Measurements from ENCODE around the gene GPR137. TPM values are rescaled to one million over a fixed set of nuclear protein-coding genes. Genes with fewer than 3 reads are reported as not detected.

The GPR137 gene
- total and polyA plus RNA-seq, 2 experiments from 2014 or later = 16.3 to 32.5 TPM

DNA sequence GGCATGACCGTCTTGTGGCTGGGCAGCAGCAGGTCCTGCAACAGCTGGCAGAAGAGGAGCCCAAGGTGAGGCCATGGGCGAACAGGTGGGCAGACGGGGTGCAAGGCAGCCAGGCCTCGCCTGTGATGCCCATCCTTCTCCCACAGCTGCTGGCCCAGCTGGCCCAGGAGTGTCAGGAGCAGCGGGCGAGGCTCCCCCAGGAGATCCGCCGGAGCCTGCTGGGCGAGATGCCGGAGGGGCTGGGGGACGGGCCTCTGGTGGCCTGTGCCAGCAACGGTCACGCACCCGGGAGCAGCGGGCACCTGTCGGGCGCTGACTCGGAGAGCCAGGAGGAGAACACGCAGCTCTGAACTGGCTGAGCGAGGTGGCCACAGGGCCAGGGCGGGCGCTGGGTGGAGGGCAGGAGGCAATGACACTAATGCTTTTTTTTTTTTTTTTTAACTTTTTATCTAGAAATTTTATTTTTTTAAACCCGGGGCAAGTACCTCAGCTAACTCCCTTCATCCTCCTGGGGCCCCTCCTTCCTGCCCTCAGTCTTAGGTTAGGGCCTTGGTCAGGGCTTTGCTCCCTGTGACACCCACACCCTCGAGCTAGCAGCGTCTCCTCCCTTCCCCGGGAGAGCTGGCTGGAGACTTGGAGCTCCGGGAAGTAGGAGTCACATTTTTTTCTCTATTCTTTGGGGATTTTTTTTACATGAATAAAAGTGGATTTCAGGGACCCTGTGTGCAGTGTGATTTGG, 18.3 kb upstream of the GPR137 start:
- TF ChIP-seq POLR2AphosphoS5 (IDR thresholded peaks at IDR 0.05; ENCODE audit: low read depth) (no peak), STAT1 (IDR thresholded peaks at IDR 0.05; ENCODE audit: unreplicated experiment) (no peak), JUNB (IDR thresholded peaks at IDR 0.05; ENCODE audit: unreplicated experiment) (no peak), EZH2phosphoT487 (IDR thresholded peaks at IDR 0.05; ENCODE audit: unreplicated experiment) (no peak), CREB1 (CRISPR knock-in tag; IDR thresholded peaks at IDR 0.05; ENCODE audit: low read depth) (no peak), EZH2 (IDR thresholded peaks at IDR 0.05; ENCODE audit: low read depth, unreplicated experiment) (no peak), ZNF114 (CRISPR knock-in tag; IDR thresholded peaks at IDR 0.05) (no peak), ZNF331 (CRISPR knock-in tag; IDR thresholded peaks at IDR 0.05; ENCODE audit: low read depth) (no peak)
- TF ChIP-seq, protein P1, sequence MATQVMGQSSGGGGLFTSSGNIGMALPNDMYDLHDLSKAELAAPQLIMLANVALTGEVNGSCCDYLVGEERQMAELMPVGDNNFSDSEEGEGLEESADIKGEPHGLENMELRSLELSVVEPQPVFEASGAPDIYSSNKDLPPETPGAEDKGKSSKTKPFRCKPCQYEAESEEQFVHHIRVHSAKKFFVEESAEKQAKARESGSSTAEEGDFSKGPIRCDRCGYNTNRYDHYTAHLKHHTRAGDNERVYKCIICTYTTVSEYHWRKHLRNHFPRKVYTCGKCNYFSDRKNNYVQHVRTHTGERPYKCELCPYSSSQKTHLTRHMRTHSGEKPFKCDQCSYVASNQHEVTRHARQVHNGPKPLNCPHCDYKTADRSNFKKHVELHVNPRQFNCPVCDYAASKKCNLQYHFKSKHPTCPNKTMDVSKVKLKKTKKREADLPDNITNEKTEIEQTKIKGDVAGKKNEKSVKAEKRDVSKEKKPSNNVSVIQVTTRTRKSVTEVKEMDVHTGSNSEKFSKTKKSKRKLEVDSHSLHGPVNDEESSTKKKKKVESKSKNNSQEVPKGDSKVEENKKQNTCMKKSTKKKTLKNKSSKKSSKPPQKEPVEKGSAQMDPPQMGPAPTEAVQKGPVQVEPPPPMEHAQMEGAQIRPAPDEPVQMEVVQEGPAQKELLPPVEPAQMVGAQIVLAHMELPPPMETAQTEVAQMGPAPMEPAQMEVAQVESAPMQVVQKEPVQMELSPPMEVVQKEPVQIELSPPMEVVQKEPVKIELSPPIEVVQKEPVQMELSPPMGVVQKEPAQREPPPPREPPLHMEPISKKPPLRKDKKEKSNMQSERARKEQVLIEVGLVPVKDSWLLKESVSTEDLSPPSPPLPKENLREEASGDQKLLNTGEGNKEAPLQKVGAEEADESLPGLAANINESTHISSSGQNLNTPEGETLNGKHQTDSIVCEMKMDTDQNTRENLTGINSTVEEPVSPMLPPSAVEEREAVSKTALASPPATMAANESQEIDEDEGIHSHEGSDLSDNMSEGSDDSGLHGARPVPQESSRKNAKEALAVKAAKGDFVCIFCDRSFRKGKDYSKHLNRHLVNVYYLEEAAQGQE (IDR thresholded peaks at IDR 0.05; ENCODE audit: unreplicated experiment) = no peak
- TF ChIP-seq, protein P2, sequence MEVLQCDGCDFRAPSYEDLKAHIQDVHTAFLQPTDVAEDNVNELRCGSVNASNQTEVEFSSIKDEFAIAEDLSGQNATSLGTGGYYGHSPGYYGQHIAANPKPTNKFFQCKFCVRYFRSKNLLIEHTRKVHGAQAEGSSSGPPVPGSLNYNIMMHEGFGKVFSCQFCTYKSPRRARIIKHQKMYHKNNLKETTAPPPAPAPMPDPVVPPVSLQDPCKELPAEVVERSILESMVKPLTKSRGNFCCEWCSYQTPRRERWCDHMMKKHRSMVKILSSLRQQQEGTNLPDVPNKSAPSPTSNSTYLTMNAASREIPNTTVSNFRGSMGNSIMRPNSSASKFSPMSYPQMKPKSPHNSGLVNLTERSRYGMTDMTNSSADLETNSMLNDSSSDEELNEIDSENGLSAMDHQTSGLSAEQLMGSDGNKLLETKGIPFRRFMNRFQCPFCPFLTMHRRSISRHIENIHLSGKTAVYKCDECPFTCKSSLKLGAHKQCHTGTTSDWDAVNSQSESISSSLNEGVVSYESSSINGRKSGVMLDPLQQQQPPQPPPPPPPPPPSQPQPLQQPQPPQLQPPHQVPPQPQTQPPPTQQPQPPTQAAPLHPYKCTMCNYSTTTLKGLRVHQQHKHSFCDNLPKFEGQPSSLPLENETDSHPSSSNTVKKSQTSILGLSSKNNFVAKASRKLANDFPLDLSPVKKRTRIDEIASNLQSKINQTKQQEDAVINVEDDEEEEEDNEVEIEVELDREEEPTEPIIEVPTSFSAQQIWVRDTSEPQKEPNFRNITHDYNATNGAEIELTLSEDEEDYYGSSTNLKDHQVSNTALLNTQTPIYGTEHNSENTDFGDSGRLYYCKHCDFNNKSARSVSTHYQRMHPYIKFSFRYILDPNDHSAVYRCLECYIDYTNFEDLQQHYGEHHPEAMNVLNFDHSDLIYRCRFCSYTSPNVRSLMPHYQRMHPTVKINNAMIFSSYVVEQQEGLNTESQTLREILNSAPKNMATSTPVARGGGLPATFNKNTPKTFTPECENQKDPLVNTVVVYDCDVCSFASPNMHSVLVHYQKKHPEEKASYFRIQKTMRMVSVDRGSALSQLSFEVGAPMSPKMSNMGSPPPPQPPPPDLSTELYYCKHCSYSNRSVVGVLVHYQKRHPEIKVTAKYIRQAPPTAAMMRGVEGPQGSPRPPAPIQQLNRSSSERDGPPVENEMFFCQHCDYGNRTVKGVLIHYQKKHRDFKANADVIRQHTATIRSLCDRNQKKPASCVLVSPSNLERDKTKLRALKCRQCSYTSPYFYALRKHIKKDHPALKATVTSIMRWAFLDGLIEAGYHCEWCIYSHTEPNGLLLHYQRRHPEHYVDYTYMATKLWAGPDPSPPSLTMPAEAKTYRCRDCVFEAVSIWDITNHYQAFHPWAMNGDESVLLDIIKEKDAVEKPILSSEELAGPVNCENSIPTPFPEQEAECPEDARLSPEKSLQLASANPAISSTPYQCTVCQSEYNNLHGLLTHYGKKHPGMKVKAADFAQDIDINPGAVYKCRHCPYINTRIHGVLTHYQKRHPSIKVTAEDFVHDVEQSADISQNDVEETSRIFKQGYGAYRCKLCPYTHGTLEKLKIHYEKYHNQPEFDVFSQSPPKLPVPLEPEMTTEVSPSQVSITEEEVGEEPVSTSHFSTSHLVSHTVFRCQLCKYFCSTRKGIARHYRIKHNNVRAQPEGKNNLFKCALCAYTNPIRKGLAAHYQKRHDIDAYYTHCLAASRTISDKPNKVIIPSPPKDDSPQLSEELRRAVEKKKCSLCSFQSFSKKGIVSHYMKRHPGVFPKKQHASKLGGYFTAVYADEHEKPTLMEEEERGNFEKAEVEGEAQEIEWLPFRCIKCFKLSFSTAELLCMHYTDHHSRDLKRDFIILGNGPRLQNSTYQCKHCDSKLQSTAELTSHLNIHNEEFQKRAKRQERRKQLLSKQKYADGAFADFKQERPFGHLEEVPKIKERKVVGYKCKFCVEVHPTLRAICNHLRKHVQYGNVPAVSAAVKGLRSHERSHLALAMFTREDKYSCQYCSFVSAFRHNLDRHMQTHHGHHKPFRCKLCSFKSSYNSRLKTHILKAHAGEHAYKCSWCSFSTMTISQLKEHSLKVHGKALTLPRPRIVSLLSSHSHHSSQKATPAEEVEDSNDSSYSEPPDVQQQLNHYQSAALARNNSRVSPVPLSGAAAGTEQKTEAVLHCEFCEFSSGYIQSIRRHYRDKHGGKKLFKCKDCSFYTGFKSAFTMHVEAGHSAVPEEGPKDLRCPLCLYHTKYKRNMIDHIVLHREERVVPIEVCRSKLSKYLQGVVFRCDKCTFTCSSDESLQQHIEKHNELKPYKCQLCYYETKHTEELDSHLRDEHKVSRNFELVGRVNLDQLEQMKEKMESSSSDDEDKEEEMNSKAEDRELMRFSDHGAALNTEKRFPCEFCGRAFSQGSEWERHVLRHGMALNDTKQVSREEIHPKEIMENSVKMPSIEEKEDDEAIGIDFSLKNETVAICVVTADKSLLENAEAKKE (CRISPR knock-in tag; IDR thresholded peaks at IDR 0.05) = no peak
- TF ChIP-seq, protein P3, sequence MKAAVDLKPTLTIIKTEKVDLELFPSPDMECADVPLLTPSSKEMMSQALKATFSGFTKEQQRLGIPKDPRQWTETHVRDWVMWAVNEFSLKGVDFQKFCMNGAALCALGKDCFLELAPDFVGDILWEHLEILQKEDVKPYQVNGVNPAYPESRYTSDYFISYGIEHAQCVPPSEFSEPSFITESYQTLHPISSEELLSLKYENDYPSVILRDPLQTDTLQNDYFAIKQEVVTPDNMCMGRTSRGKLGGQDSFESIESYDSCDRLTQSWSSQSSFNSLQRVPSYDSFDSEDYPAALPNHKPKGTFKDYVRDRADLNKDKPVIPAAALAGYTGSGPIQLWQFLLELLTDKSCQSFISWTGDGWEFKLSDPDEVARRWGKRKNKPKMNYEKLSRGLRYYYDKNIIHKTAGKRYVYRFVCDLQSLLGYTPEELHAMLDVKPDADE (IDR thresholded peaks at IDR 0.05) = no peak
- H3K79me2 ChIP-seq (replicated peaks; ENCODE audit: insufficient read depth) = no peaks in the 10 kb centered on the region
- H3F3A ChIP-seq (replicated peaks; ENCODE audit: low read depth) = peaks cover 30% of the 10 kb centered on the region
- H3K9me3 Mint-ChIP-seq = peaks cover 3% of the 10 kb centered on the region; the same call in 2 of the 3 replicates
- no peak overlapping the region for H3K4me2 ChIP-seq
- peaks cover 11% of the 10 kb centered on the region; the same call in 1 of the 2 replicates for H3K4me1 ChIP-seq (ENCODE audit: insufficient read depth)
- ATAC-seq (no peak), DNase-seq (ENCODE audit: low spot score) (no peak)
- H3K27ac Mint-ChIP-seq = no peak overlapping the region
- no peak overlapping the region for H3K27ac ChIP-seq (ENCODE audit: low read depth)
- H3K27me3 ChIP-seq (ENCODE audit: insufficient read depth) = no peaks in the 10 kb centered on the region
- no peaks in the 10 kb centered on the region for H4K20me1 ChIP-seq (replicated peaks; ENCODE audit: insufficient read depth)
- H3K36me3 Mint-ChIP-seq (ENCODE audit: low read depth) = peaks cover 45% of the 10 kb centered on the region
- peaks cover 24% of the 10 kb centered on the region for H3K27me3 Mint-ChIP-seq (ENCODE audit: insufficient read depth, low read depth, poor library complexity)
- H3K4me3 ChIP-seq = no peak overlapping the region
- H2AFZ ChIP-seq = no peak overlapping the region
- H3K4me3 Mint-ChIP-seq = no peak overlapping the region; the same call in 2 of the 3 replicates
- H3K36me3 ChIP-seq (ENCODE audit: insufficient read depth) = no peaks in the 10 kb centered on the region; the same call in 1 of the 2 replicates
- H3K9me2 ChIP-seq (ENCODE audit: insufficient read depth) = no peaks in the 10 kb centered on the region
- H3K4me1 Mint-ChIP-seq = peaks cover 25% of the 10 kb centered on the region

Measured in GM23338 (cell line).